ENCODE data around the gene LIPA.

LIPA gene

GRCh38 chr10:89213191-89213808, 38.3 kb downstream of the LIPA start:
- no peak for TF ChIP-seq GATA3 (IDR thresholded peaks at IDR 0.05; ENCODE audit: low read depth, low read length)
- no peak for TF ChIP-seq GATA2 (IDR thresholded peaks at IDR 0.05; ENCODE audit: low read depth, low read length)

GRCh38 chr10:89210794-89211425, 40.7 kb downstream of the LIPA start:
- TF ChIP-seq GATA2 (IDR thresholded peaks at IDR 0.05; ENCODE audit: low read depth, low read length) (no peak), GATA3 (IDR thresholded peaks at IDR 0.05; ENCODE audit: low read depth, low read length) (no peak)

DNA sequence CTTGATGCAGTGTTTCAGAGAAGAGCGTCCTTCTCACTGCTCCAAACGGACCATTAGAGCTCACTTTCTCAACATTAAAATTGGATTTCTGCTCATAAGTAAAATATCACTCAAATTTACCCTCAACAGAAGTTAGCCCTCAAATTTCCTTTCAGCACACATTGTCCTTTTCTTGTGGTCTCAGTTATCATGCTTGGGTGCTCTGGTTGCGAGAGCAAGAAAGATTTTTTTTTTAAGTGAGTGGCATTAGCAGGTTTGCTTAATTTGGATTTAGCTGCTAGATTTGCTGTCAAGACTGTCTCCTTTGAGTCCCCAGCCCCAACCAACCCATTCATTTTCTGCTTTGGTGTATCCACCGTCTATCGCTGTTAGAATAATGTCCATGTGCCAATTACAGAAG, 41.9 kb downstream of the LIPA start:
- TF ChIP-seq GATA3 (IDR thresholded peaks at IDR 0.05; ENCODE audit: low read depth, low read length): no peak
- TF ChIP-seq GATA2 (IDR thresholded peaks at IDR 0.05; ENCODE audit: low read depth, low read length): no peak

DNA sequence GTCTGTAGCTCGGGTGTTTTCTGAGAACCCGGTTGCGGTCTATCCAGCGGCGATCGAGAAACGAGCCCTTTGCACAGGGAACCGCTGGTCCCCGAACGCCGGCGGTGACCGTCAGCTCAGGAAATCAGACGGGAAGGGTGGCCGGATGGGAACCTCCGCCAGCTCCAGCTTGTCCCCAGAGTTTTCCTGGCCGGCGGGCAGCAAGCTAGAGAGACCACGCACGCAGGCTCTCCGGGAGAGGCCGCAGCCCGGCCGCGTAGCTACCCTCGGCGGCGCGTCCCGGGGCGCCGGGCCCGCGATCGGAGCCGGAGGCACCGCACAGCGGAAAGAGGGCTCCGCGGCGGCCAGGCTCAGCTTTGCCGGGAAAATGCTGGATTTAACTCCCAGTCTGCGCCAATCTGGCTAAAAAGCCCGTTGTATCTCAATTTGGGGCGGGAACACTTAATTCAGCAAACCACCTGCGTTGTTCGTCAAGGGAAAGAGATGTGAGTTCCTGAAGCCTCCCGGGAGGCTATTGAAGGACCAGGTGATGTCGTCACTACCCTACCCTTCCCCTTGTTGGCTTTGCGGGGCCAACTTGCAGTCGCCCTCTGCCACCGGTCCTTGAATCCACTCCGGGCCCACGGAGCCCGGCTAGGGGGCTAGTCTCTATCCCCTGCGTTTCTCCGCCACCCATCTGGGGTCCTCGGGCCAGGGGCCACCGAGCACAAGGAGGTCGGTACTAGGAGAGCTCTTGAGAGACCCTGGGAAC, 43.6 kb downstream of the LIPA start:
- TF ChIP-seq GATA2 (IDR thresholded peaks at IDR 0.05; ENCODE audit: low read depth, low read length) (no peak), GATA3 (IDR thresholded peaks at IDR 0.05; ENCODE audit: low read depth, low read length) (no peak)

DNA sequence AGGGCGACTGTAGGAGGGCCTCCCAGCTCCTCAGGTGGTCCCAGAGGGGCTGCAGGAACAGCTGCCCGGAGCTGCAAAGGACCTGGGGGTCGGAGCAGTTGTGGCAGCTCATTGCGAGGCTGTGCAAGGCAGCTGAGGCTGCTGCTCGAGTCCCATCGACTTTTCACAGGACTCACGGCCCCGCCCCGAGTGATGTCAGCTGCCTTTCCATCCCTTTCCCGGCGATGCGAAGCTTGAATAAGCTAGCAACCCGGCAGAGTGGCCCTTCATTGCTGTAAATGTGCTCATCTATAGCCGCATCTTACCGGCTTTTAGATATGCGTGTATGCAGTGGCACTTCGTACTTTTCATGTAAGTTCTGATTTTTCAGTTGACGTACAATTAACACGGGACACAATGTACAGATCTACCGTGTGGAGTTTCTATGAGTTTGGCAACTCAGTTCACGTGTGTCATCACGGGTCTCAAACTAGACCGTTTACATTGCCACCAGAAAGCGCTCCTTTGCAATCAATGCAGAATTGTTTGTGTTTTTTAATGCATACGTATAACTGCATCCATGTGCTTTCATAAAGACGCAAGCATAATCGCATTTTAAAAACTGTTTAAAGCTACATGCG, 44.3 kb downstream of the LIPA start, which contains the start of gene CH25H:
Gene CH25H (minus strand): TSS at position 137 of the 620 bp plus-strand sequence. CDS start 25 bp downstream, at position 112.
- TF ChIP-seq GATA2 (IDR thresholded peaks at IDR 0.05; ENCODE audit: low read depth, low read length) (no peak), GATA3 (IDR thresholded peaks at IDR 0.05; ENCODE audit: low read depth, low read length) (no peak)

DNA sequence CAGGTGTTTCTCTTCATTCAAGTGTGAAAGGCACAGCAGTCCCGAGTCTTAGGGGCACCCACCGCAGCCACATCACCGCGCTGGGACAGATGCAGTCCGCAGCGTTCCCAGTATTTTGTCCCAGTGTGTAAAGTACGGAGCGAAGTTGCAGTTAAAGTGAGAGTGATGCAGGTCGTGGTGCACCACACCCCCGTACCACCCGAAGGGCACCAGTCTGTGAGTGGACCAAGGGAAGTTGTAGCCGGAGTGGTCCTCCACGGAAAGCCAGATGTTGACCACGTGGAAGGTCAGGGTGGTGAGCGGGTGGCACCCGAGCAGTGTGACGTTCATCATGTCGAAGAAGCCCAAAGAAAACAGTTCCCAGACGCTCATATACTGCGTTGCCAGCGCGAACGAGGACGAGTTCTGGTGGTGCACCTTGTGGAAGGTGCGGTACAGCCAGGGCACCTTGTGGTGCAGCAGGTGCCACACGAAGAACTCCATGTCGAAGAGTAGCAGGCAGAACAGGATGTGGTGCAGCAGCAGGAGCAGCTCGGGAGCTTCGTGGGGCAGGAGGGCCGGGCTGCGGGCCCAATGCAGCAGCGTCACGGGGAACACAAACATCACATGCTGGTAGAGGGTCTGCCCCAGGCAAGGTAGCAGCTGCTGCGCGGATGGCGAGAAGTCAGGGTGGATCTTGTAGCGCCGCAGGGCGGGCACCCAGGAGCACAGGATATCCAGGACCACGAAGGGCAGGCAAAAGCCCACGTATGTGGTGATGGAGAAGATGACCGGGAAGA, 45.0 kb downstream of the LIPA start:
- no peak for TF ChIP-seq GATA2 (IDR thresholded peaks at IDR 0.05; ENCODE audit: low read depth, low read length)
- TF ChIP-seq GATA3 (IDR thresholded peaks at IDR 0.05; ENCODE audit: low read depth, low read length): no peak

GRCh38 chr10:89204621-89205185, 46.9 kb downstream of the LIPA start:
- TF ChIP-seq GATA3 (IDR thresholded peaks at IDR 0.05; ENCODE audit: low read depth, low read length) (no peak), GATA2 (IDR thresholded peaks at IDR 0.05; ENCODE audit: low read depth, low read length) (no peak)

- TF ChIP-seq GATA3 (IDR thresholded peaks at IDR 0.05; ENCODE audit: low read depth, low read length): no peak
- TF ChIP-seq GATA2 (IDR thresholded peaks at IDR 0.05; ENCODE audit: low read depth, low read length): no peak
These were observed 48.3 kb downstream of the LIPA start for GRCh38 chr10:89203237-89203636.

DNA sequence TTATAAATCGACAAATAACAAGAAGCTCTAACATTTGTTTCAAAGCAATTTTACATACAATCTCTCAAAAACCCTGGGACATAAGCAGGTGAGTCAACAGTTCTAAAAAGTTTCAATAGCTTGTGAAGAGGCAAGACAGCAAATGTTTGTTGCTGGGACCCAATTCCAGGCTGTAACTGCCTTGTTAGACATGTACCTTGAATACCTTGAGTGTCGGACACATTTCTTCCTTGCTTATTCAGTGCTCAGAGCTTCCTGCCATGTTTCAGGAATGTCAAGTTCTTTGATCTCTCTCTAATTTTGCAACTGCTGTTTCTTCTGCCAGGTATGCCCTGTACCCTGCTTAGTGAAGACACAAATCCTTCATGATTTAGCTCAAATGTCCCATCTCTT, 49.5 kb downstream of the LIPA start:
- TF ChIP-seq GATA2 (IDR thresholded peaks at IDR 0.05; ENCODE audit: low read depth, low read length): no peak
- TF ChIP-seq GATA3 (IDR thresholded peaks at IDR 0.05; ENCODE audit: low read depth, low read length): no peak

GRCh38 chr10:89201345-89202032, 50.1 kb downstream of the LIPA start:
- TF ChIP-seq GATA2 (IDR thresholded peaks at IDR 0.05; ENCODE audit: low read depth, low read length) (no peak), GATA3 (IDR thresholded peaks at IDR 0.05; ENCODE audit: low read depth, low read length) (no peak)

DNA sequence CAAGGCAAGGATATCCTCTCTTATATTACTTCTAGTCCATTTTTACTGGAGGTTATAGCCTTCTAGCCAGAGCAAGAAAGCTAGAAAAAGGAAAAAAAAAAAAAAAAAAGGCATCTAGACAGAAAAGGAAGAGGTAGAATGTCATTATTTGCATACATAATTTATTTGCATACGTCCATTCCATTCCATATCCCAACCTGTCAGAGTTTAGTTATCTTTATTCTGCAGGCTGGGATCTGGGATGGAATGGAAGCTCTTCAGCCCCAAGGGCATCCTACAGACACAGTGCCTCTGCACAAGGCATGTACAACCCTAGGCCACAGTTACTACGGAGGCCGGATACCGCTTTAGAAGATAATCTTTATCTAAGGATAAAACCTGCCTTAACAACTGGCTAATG, 54.1 kb downstream of the LIPA start:
- TF ChIP-seq GATA2 (IDR thresholded peaks at IDR 0.05; ENCODE audit: low read depth, low read length) (no peak), GATA3 (IDR thresholded peaks at IDR 0.05; ENCODE audit: low read depth, low read length) (no peak)

GRCh38 chr10:89189211-89189734, 62.3 kb downstream of the LIPA start:
- TF ChIP-seq GATA3 (IDR thresholded peaks at IDR 0.05; ENCODE audit: low read depth, low read length) (no peak), GATA2 (IDR thresholded peaks at IDR 0.05; ENCODE audit: low read depth, low read length) (no peak)

GRCh38 chr10:89185658-89186057, 65.9 kb downstream of the LIPA start:
- TF ChIP-seq GATA3 (IDR thresholded peaks at IDR 0.05; ENCODE audit: low read depth, low read length): no peak
- TF ChIP-seq GATA2 (IDR thresholded peaks at IDR 0.05; ENCODE audit: low read depth, low read length): no peak

Data from SH-SY5Y (cell line).